GM12874 (cell line): ENCODE results near the gene TBC1D17.

Experiments used
- TF ChIP-seq, protein P1 (sequence below): IDR thresholded peaks from 2 replicates; pipeline ENCODE4 v1.5.1; 2011; ENCODE audit warnings: low read depth, mild to moderate bottlenecking, control low read depth, low read length, moderate library complexity; ENCODE audit not compliant: insufficient read depth

The TBC1D17 gene

DNA sequence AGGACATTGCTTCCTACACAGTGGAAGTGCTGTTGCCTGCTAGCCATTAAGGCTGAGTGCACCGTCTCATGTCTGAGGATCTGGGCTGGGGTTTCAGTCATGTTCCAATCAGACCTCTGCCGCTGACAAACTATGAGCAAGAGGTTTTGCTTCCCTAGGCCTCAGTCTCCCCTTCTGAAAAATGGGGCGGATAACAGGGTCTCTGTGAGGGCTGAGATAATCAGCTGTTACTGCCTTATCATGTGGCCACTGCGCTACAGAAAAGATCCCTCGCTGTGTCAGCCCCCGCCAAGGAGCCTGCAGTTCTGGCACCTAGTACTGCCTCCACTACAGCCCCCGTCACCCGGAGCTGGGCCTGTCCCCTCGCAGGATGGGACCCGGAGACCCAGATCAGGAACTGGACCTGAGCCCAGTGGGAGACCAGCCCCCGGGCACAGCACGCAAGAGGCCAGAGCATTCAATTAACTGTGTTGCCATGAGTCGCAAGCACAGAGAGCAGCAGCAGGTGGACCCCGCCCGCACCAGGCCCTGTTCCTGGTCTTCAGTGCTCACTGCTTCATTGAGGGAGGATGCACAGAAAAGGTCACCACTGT, 7.1 kb upstream of the TBC1D17 start:
- TF ChIP-seq, protein P1, sequence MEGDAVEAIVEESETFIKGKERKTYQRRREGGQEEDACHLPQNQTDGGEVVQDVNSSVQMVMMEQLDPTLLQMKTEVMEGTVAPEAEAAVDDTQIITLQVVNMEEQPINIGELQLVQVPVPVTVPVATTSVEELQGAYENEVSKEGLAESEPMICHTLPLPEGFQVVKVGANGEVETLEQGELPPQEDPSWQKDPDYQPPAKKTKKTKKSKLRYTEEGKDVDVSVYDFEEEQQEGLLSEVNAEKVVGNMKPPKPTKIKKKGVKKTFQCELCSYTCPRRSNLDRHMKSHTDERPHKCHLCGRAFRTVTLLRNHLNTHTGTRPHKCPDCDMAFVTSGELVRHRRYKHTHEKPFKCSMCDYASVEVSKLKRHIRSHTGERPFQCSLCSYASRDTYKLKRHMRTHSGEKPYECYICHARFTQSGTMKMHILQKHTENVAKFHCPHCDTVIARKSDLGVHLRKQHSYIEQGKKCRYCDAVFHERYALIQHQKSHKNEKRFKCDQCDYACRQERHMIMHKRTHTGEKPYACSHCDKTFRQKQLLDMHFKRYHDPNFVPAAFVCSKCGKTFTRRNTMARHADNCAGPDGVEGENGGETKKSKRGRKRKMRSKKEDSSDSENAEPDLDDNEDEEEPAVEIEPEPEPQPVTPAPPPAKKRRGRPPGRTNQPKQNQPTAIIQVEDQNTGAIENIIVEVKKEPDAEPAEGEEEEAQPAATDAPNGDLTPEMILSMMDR, result no peak

DNA sequence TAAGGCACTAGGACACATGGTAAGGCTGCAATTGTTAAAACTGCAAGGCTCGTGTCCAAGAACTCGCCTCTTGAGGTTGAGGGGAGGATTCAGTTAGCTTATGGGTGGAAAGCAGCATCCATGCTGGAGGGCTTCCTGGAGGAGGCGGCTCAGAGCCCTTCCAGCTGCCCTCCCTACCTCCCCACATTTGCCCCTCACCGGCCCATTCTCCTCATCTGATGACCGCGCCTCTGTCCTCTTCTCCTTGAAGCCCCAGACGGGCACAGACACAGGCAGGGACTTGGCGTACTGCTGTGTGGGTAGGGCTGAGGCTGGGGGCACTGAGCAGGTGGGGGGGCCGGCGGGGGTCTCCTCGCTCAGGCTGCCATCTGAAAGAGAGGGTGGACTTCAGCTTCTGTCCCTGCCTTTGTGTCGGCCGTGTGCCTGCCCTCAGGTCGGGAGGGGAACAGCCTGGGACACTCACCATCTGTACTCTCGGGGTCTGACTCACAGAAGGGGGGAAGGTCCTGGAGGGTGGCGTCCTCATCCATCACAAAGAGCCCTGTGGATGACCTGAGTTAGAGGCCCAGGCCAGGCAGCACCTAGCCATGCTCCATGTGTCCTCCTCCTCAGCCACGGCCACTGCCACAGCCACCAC, 6.0 kb upstream of the TBC1D17 start:
- TF ChIP-seq, protein P1, result no peak

DNA sequence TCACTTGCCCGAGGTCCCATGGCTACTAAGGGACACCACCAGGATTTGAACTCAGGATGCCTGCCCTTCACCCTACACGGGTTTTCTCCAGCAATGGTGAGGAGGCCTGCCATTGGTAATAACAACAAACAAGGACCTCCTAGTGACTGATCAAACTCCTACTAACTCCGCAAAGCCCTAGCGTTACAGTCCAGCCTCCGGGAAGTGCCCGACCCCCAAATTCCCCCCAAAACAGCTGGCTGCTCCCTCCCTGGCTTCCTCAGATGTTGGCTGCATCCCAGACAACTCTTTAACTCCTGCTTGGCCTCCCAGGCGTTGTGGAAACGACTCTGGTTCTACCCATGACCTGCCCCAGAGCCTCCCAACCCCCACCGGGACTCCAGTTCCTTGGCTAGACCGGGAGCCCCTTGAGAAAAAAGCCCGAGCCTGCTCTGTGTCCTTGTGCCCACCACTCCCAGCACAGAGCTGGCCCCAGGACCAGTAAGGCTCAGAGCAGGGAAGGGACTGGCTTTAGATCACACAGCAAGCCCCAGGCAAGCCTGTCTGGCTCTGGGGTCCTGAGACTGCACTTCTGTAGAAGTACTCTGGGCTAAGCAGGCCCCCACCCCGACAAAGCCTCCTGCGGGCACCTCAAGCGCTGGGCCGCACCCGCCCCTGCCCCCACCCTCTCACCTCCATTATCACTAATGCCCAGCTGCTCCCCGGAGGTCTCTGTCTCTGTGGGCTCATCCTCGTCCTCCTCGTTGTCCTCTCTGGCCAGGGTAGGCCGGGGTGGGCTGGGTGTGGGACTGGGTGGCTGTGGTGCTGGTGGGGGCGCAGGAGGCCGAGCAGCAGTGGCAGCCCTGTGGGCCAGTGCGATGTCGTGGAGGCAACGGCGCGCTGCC, 5.0 kb upstream of the TBC1D17 start:
- TF ChIP-seq, protein P1, result no peak

DNA sequence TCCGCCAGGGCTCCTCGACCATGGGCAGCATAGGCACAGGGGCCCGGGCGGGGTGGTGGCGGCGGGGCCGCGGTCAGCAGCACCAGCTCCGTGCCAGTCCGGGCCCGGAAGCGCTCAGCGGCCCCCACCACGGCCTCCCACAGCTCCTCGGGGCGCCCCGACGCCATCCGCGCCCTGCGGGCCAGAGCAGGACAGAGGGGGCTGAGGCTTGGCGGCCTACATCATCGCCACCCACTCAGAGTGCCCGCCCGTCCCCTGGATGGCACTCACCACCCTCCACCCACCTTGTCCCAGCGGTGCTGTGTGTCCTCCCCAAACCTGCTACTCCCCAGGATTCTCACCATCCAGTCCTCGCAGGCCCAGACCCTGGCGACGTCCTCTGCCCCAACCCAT, 4.4 kb upstream of the TBC1D17 start:
- TF ChIP-seq, protein P1, result no peak

DNA sequence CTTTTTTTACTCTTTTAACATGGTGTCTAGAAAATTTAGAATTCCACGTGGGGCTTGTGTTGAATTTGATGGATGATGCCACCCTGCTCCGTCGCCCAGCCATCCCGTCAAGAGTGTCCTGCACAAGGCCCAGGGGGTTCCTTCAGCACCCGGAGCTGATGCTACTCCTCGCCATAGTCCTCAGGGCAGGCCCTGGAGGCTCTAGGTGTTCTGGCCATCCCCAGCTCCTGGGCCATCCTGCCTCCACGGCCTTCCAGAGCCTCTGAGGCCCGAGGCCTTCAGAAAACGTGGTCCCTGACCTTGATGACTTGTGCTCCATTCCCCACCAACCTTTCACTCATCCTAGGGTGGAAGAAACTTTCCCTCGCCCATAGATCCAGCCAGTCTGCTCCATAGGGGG, 3.7 kb upstream of the TBC1D17 start:
- TF ChIP-seq, protein P1, result no peak

DNA sequence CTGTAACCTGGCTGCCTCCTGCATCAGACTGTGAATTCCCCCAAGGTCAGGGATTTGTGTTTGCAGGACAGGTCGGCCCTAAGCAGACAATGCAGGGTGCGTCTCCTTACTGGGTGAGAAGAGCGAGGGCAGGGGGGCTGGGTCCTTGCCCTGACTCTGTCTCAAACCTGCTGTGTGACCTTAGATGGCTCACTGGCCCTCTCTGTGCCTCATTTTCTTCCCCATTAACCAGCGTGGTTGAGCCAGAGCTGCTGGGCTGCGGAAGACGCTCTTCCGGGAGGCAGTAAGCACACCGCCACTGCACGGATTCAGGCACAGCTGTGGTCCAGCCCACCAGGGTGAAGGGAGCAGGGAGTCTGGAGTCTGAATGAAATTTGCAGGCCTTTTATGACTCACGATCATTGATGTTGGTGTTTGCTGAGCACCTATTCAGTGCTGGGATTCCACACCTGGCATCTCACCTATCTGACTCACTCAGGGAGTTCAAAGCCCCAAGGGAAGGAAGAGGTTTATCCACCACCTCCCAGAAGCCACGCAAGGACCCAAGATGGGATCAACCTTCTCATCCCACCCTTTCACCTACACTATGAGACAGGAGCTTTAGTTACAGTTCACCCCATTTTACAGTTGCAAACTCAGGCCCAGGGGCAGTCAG, 2.9 kb upstream of the TBC1D17 start:
- TF ChIP-seq, protein P1, result no peak

DNA sequence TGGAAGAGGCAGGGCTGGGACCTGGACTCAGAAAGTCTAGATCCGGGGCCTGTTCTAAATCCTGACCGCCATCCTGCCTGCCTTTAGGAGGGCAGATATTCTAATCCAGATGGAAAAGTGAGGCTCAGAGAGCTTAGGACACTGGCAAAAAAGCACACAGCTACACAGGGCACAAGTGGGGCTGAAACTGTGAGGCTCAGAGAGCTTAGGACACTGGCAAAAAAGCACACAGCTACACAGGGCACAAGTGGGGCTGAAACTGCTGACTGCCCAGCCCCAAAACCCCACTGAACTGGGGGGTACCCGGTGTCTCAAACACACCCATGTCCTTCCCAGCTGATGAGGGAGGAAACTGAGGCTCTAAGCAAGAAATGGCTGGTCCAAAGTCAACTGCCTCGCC, 2.3 kb upstream of the TBC1D17 start:
- TF ChIP-seq, protein P1, result no peak
